Heart left ventricle (tissue), 13 donors: Measurements from ENCODE around the gene ITIH5.

Experiments used
- CTCF ChIP-seq, 12 donors: fragments of 200-600 bp; sonication (generic) in 4 of 12; IDR thresholded peaks; one replicate each; pipeline versions ENCODE4 v1.5.0 to v1.8.0; 2018 to 2022; ENCODE audit warnings: antibody characterized with exemption in 12 of 12, mild to moderate bottlenecking in 5 of 12
- POLR2A ChIP-seq, 2 donors: fragments of 450-650 bp; IDR thresholded peaks; one replicate each; pipeline ENCODE4 v1.6.1; 2017; ENCODE audit warnings: antibody characterized with exemption in 2 of 2, mild to moderate bottlenecking in 2 of 2, moderate library complexity in 2 of 2
- donor health status: ischemic (EF 13 %, LVEDD 7.1; RV severe dilation, severe dysfunction).
- donor health status: DM: no; HTN: yes; CAD: no.
- donor health status: DM: no; HTN: no; CAD: no.
- donor health status: ischemic (EF 25% LVEDD 6.9; RV normal size, moderate dysfunction).
- donor health status: ischemic (EF 25% LVEDD 5.7; RV mildly dilated, moderate dysfunction).
- donor health status: ischemic (EF 35%, LVEDD 5.7; RV mildly dilated, moderate dysfunction).
- donor health status: nonischemic (EF 11% LVEDD 7.7; RV severe dilation, severe dysfunction).
- donor health status: DM: yes; HTN: yes; CAD: no.
- donor health status: PGD.
- donor health status: ischemic (EF 29% LVEDD 5.4; RV normal size, mild dysfunction).
- donor health status: nonischemic (EF 23%, LVEDD 6.1; RV moderate dilation, normal function).

GRCh38 chr10:7657552-7657951 lies 9.2 kb downstream of the ITIH5 start:
- no peak for TF ChIP-seq POLR2A (IDR thresholded peaks at IDR 0.05)
- TF ChIP-seq CTCF (IDR thresholded peaks at IDR 0.05): no peak
